ENCODE measurements around the gene PINK1.
"Not testable (repeated sequence)": the region's sequence is repeated elsewhere in the genome, so short reads cannot be mapped to it uniquely, and the experiment has no call there.

Gene PINK1

DNA sequence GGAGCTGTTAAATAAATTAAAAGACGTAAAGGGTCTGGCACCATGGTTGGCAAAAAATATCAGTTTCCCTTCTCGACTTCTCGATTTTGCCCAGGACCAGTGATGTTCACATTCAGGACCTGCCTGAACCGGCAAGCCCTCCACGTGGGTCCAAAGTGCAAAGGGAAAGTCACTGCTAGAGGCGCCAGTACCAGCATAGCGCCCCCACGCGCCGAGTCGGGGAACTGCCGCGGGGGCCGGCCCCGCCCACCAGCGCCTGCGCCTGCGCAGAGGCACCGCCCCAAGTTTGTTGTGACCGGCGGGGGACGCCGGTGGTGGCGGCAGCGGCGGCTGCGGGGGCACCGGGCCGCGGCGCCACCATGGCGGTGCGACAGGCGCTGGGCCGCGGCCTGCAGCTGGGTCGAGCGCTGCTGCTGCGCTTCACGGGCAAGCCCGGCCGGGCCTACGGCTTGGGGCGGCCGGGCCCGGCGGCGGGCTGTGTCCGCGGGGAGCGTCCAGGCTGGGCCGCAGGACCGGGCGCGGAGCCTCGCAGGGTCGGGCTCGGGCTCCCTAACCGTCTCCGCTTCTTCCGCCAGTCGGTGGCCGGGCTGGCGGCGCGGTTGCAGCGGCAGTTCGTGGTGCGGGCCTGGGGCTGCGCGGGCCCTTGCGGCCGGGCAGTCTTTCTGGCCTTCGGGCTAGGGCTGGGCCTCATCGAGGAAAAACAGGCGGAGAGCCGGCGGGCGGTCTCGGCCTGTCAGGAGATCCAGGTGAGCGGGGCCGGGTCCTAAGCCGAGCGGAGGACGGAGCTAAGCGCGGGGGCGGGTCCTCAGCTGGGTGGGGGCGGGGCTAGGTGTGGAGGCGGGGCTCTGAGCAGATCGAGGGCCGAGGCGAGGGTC, at the start of gene PINK1:
Gene PINK1, plus strand, starts transcription at position 269 of the 875 bp plus-strand sequence. Its CDS starts 91 bp downstream, at position 360.
- DNase-seq (ENCODE audit: low read depth, low spot score), result peak; percentile 97

GRCh38 chr1:20584890-20585289, 48.4 kb upstream of the PINK1 start:
- DNase-seq (ENCODE audit: low read depth, low spot score), result peak; percentile 76

GRCh38 chr1:20586953-20587660, 46.2 kb upstream of the PINK1 start:
- DNase-seq (ENCODE audit: low read depth, low spot score), result no peak

DNA sequence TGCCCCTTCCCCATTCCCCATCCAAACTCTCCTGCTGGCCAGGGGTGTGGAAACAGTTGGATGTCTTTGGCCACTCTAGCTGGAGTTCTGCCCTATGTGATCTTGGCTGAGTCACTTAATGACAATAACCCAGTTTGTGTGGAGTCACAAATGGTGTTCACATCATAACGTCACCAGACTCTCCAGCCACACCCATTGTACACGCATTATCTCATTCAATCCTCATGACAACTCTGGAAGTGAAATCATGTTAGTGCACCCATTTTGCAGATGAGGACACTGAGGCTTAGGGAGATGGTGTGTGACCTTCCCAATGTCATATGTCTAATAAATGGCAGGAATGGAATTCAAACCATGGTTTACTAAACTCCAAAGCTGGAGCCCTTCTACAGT, 45.6 kb upstream of the PINK1 start:
- no peak for DNase-seq (ENCODE audit: low read depth, low spot score)

- DNase-seq (ENCODE audit: low read depth, low spot score), result peak; percentile 49
Measured at GRCh38 chr1:20588634-20589225, 44.5 kb upstream of the PINK1 start, which contains the start of gene CDA. Gene CDA (plus strand): TSS chr1:20589097. CDS start chr1:20589130, 33 bp downstream.

DNA sequence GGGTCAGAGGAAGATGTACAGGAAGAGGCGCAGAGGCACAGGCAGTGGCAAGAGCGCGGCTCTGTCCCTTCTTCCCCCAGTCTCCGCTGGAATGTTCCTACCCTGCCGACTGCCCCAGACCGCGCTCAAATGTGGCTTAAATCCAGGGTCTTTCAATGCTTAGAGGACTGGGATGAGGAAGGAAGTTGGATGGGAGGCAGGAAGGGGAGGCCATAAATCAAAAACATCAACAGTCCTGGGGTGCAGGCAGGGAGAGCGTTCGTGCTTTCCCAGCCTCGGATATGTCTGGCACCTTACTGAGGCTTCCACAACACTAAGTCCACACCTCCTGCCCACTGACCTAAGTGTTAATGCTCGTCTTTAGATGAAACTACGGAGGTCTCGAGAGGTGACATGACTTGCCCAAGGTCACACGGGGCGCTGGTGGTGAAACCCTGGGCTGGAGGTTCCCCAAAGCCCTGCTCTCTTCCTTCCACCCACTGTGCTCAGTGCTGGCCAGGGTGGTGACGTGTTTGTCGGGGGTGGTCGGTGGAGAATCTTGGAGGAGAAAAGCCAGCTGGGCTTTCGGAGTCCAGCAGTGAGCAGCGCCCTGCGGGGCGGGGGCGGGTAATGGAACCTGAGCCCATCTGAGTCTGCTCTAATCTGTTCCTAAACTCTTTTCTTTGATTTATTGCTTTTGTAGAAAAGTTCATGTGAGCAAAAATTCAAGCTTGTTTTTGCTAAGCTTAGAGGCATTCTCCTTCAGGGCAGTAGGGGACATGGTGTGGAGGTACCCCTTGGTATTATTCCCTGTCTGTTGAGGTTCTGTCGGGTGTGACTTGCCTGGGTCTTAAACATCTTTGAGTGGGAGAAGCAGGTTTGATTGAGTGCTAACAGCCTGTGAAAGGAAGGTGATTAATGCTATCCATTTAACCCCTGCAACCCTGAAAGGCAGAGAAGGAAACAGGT, 43.7 kb upstream of the PINK1 start:
- DNase-seq (ENCODE audit: low read depth, low spot score), result peak; percentile 64

- DNase-seq (ENCODE audit: low read depth, low spot score), result no peak
Measured at GRCh38 chr1:20590306-20590777, 42.9 kb upstream of the PINK1 start.

- DNase-seq (ENCODE audit: low read depth, low spot score), result no peak
Measured at GRCh38 chr1:20593756-20594155, 39.5 kb upstream of the PINK1 start.

DNA sequence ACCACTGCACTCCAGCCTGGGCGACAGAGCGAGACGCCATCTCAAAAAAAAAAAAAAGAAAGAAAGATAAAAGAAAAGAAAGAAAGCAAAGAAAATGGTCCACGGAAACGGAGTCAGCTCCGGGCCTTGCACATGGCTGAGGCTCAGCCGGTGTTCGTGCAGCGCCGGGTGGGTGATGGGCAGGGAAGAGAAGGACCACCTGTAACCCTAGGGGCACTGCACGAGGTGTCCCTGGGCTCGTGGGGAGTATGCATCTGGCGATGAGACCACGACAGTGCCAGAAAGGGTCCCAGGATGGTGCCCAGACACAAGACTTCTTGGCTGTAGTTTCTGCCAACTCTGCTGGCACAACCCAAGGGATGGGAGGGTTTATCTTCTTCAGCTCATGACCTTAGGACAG, 38.5 kb upstream of the PINK1 start:
- DNase-seq (ENCODE audit: low read depth, low spot score), result no peak

GRCh38 chr1:20596106-20596505, 37.2 kb upstream of the PINK1 start:
- no peak for DNase-seq (ENCODE audit: low read depth, low spot score)

GRCh38 chr1:20597650-20598049, 35.6 kb upstream of the PINK1 start:
- DNase-seq (ENCODE audit: low read depth, low spot score), result no peak

DNA sequence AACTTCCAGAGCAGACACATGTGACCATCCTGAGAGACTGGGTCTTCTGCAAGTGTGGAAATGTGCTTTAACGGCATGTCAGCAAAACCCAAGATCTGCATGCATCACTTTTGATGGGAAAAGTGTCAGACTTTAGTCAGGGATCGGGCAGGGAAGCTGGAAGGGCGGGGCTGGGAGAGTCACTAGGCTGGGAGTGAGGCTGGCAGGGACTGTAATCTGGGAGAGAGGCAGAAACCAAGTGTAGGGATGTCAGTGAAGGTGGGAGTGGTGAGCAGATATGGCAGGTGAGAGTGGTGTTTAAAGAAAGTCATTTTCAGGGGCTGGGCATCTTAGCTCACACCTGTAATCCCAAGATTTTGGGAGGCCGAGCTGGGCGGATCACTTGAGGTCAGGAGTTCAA, 33.1 kb upstream of the PINK1 start:
- DNase-seq (ENCODE audit: low read depth, low spot score), result no peak

DNA sequence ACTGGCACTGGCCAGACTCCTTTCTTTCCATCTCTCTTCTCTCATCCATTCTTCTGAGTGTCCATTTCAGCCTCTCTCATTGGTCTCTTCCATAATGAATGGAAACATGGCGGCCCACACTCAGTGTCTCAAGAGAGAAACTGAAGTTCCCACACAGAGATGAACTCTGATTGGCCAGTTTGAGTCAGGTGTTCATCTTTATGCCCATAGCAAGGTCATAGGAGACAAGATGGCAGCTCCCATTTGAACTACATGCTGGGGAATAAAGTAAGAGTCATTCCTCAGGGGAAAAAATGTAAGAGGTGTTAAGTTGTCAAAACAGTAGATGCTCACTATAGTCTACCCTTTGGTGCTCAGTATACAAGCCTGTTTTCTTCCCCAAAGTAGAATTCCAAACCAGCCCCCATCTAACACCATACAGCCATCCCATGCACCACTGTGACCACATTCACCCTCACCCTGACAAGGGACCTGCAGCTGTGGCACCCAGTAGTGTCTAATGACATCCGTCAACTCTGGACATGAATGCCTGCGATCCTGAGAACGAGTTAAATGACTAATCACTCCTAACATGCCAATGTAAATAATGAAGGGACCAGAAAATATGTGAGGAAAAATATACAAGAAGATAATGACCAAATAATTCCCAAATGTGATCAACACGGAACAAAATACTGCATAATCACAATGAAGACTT, 32.0 kb upstream of the PINK1 start:
- no peak for DNase-seq (ENCODE audit: low read depth, low spot score)

DNA sequence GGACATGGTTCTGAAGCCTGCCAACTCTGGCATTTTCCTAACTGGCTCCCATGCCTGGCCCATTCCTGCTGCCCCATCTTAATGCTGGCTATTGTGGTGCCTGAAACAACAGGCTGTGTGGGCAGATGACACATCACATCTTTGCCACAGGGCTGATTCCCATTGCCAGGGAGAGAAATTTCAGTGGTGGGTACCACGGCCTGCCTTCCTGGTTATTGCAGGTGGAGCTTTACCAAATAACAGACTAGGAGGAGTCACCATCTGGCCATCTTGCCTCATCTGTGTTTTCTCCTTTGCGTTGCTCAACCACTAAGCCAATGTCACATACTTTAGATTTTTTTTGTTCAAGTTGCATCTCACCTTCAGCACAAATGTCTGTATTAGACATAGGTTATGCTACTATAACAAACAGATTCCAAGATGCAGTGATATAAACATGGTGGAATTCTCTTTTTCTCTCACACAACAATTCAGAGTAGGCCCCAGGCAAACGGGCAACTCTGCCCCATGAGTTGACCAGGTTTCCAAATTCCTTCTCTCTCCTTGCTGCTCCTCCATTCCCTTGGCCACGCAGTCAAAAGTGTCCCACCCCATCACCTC, 30.3 kb upstream of the PINK1 start:
- no peak for DNase-seq (ENCODE audit: low read depth, low spot score)

DNA sequence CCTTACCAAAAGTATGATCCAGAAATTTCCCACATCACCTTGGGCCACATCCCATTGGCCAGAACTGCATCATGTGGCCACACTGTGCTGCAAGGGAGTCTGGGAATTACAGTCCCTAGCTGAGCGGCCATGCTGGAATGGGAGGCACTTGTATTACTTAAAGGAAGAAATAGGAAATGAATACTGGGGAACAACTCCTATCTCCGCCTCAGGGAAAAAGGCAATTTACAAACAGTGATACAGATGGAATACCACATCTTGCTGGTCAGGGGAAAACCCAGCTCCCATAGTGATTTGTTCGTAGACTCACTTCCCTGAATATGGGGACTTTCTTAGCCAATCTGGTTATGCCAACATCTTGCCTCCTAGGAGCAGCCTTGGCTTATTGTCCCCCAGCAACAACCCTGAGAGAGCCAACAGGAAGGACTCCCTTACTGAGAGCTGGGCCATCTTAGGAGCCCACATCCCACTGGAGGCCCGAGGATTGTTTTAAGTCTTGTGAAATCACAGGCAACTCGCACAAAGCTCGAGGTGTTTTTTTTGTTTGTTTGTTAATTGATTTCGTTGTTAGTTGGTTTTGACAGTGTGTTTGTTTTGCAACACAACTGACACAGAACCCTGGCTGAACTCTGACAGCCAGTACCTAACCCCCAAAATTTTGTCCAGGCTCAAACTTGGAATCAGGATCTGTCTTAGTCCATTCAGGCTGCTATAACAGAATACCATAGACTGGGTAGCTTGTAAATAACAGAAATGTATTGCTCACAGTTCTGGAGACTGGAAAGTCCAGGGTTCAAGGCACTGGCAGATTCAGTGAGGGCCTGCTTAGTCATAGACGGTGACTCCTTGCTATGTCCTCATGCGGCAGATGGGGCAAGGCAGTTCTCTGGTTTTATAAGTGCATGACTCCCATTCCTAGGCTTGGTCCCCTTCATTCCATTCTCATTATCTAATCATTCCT, 29.5 kb upstream of the PINK1 start:
- DNase-seq (ENCODE audit: low read depth, low spot score), result no peak

DNA sequence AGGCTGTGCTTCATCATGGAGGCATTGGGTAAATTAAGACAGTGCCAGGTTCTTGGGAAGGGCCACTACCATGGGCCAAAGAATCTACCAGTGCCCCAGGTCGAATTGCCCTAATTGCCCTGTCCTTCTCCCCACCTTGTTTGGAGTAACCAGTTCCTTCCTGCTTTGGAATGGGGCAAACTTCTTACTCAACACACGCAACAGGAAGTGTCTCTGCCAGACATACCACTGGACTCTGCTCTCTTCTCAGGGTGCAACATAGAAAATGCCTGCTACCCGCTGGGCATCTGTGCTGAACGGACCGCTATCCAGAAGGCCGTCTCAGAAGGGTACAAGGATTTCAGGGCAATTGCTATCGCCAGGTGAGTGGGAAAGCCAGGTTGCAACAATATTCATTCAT, 28.6 kb upstream of the PINK1 start:
- DNase-seq (ENCODE audit: low read depth, low spot score), result no peak

GRCh38 chr1:20606801-20607570, 26.3 kb upstream of the PINK1 start:
- DNase-seq (ENCODE audit: low read depth, low spot score), result not testable (repeated sequence)

GRCh38 chr1:20609541-20609940, 23.7 kb upstream of the PINK1 start:
- DNase-seq (ENCODE audit: low read depth, low spot score), result peak; percentile 32
